Retina (tissue), 1 donor: ENCODE results near the gene BABAM2.
"Not testable (repeated sequence)": the region's sequence is repeated elsewhere in the genome, so short reads cannot be mapped to it uniquely, and the experiment has no call there.

Experiments used
- DNase-seq: peaks from one replicate; pipeline ENCODE4 v3.0.0-alpha.2; 2016

BABAM2 gene

DNA sequence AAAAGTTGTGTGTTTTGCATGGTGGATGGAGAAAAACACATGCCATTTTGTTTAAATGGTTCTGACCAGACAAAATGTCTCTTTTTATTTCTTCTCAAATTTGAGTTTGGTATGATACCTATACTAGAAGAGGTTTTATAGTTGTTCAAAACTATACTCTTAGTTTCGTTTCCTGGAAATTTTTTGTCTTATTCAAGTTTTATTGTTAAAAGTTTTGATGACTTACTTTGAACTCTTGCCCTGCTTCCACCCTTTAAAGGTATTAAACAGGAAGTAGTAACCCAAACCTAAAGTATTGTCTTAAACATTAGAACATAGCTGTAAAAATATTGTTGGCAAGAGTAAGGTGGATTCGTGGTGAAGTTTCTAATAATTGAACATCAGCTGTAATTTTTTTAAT lies 98.2 kb downstream of the BABAM2 start:
- no peak for DNase-seq

DNA sequence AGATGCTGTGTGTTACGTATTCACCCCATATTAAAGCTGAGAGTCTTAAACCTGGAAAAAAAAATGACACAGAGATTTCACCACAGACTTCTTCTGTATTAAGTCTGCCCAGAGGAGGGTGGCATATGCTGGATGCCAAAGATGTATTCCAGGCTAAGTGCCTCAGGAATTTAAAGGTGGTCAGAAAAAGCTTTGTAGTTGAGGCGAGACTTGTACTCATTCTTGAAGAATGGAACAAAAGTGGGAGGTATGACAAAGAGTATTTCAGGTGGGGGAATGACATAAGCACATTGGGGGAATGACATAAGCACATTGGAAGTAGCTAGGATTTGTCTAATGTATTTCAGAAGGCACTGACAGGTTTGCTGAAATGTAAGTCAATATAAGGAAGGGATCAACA lies 98.6 kb downstream of the BABAM2 start:
- DNase-seq: no peak

DNA sequence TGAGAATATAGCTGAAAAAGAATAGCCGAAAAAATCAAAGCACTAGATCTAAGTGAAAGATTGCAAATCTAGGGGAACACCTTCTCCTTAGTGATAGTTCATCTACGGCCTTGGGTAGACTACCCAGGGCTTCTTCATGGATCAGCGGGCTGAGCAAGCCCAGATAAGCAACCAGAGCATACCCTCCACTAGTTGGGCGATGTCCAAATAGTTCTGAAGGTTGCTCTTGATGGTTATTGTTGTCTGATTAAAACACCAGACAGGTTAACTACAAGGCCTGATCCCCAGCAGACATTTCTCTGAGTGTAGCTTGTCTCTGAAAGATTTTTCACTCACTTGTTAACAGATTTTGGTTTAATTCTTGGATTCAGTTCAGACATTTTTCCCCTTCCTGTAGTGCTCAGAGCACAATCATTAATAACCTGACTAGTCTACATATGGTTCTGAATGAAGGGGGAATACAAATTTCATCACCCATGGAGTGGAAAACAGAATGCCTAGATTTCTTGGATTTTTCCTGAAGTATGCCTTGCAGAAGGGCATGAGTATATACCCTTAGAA lies 99.6 kb downstream of the BABAM2 start:
- no peak for DNase-seq

GRCh38 chr2:27991146-27991545 lies 100.6 kb downstream of the BABAM2 start:
- DNase-seq: no peak

DNA sequence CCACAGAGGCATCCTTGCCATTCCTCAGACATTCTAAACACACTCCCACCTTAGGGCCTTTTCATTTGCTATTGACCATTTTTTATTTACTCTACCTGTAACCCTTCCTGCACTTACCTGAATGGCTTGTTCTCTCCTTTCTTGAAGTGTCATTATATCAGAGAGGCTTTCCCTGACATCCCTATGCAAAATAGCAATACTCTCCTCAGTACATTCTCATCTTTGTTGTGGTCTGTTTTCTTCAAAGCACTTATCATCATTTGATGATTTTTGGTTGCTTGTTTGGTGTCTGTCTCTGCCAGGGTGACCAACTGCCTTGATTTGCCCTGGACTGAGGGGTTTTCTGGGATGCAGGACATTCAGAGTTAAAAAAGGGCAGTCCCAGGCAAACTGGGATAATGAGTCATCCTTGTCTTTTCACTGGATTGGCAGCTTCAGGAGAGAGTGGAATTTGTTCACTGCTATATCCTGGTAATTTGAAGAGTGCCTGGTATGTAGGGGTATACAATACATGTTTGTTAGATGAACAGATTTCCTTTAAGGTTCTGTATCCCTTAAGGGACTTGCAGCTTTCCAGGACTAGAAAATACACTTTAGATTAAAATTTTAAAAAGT lies 102.4 kb downstream of the BABAM2 start:
- no peak for DNase-seq

DNA sequence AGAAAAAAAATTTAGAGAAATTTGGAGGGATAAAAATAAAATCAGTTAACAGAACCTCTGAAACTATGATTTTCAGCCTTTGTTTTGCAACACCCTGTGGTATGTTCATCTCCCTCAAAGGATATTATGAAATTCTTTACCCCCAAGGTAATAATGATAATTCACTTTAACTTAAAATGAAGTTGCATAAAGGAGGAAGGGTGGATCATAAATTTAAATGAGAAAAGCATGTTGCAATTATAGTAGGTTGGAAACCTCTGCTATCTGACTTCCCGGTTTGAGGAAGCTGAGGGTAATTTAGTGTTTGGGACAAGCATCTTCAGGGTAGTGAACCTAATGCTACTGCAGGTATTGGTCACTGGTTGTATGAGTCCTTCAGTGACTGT lies 102.9 kb downstream of the BABAM2 start:
- no peak for DNase-seq

GRCh38 chr2:27993950-27994728 lies 103.6 kb downstream of the BABAM2 start:
- DNase-seq: no peak

DNA sequence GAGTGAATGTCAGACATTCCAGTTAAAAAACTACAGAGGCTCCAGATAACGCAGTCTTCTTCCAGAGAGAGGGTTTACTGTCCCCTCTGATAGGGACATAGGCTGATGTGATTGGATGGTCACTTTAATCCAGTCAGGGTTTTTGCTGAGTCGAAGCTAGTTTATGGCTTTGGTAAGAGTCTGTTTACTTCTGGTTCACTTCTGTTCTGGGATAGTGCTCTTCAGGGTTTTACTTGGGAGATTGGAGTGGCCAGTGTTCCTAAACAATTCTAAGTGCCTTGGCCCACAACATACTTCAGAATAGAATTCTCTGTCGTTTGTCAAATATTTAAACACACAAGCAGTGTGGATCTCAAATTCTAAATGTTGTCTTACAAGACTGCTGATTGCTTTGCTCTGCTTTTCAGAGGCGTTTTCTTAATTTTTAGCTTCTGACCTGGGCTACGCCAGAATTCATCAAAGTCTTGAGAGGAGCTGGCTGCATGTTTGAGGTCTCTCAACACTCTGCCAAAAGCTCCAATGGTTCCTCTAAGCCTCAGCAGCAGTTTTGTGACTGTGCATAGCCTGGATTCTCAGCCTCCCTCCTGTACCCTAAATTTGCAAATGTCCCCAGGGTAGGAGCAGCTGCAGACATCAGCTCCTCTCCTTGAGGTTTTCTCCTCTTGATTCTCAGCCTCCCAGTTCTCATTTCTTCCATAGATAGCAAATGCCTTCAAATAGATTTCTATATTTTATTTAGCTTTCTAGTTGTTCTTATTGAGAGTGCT lies 105.8 kb downstream of the BABAM2 start:
- no peak for DNase-seq

DNA sequence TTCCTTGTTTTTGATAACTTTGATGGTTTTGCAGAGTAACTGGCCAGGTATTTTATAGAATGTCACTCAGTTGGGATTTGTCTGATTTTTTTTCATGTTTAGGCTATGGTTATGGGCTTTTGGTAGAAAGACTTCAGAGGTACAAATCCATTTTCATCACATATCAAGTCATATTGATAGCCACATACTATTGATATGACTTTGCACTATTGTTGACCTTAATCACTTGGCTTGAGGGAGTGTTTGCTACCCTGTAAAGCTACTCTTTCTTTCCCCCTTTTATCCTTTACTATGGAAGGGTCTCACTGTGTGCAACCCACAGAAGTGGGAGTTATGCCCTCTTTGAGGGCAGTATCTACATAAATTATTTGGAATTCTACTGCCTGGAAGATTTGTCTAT lies 109.8 kb downstream of the BABAM2 start:
- no peak for DNase-seq

DNA sequence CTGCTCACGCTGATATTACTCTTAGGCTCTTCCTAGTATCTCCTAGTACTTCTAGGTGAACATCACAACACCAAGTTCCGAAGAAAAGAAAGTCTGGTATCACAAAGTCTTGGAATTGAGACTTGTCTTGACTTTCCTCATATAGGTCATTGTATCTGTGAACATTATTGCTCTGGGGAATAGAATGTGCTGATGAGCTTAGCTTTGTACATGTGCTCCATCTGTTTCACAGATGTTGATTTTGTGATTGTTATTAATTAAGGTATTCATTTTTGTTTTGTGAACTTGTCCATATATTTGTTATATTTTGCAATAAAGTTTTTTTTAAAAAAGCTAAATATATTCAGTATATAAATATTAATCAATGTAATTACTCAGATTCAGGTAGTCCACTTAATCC lies 111.7 kb downstream of the BABAM2 start:
- DNase-seq: no peak

- DNase-seq: no peak
These were observed 113.6 kb downstream of the BABAM2 start for GRCh38 chr2:28004086-28004485.

DNA sequence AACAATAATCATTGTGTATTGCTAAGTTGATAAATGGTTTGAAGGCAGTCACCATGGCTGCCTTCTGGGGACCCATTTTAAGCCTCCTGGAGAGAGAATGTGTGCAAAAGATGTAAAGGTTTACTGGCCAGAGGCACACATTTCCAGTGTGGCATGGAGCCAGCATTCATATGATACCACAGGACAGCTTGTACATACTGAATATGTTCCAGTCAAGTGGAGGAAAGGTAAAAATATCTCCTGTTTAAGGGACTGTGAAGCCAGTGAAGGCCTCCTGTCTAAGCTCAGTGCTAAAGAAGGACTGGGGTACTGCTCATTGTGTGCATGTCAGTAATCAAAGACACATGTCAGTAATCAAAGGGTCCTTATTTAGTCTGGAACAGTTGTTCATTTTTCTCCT lies 119.2 kb downstream of the BABAM2 start:
- no peak for DNase-seq

GRCh38 chr2:28011322-28011737 lies 120.8 kb downstream of the BABAM2 start:
- no peak for DNase-seq

DNA sequence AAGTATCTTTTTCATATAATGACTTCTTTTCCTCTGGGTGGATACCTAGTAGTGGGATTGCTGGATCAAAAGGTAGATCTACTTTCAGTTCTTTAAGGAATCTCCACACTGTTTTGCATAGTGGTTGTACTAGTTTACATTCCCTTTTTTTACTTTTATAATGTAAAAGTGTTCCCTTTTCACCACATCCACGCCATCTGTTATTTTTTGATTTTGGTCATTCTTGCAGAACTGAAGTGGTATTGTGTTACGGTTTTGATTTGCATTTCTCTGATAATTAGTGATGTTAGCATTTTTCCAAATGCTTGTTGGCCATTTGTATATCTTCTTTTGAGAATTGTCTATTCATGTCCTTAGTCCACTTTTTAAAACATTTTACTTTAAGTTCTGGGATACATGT lies 127.9 kb downstream of the BABAM2 start:
- not testable (repeated sequence) for DNase-seq

- DNase-seq: not testable (repeated sequence)
These were observed 129.0 kb downstream of the BABAM2 start for GRCh38 chr2:28019521-28019920.

GRCh38 chr2:28021898-28022297 lies 131.4 kb downstream of the BABAM2 start:
- no peak for DNase-seq

- no peak for DNase-seq
These were observed 134.6 kb downstream of the BABAM2 start for GRCh38 chr2:28025123-28025522.

DNA sequence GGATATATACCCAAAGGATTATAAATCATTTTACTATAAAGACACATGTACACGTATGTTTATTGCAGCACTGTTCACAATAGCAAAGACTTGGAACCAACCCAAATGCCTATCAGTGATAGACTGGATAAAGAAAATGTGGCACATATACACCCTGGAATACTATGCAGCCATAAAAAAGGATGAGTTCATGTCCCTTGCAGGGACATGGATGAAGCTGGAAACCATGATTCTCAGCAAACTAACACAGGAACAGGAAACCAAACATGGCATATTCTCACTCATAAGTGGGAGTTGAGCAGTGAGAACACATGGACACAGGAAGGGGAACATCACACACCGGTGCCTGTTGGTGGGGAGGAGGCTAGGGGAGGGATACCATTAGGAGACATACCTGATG lies 135.7 kb downstream of the BABAM2 start:
- not testable (repeated sequence) for DNase-seq

- no peak for DNase-seq
These were observed 137.5 kb downstream of the BABAM2 start for GRCh38 chr2:28028025-28028424.

DNA sequence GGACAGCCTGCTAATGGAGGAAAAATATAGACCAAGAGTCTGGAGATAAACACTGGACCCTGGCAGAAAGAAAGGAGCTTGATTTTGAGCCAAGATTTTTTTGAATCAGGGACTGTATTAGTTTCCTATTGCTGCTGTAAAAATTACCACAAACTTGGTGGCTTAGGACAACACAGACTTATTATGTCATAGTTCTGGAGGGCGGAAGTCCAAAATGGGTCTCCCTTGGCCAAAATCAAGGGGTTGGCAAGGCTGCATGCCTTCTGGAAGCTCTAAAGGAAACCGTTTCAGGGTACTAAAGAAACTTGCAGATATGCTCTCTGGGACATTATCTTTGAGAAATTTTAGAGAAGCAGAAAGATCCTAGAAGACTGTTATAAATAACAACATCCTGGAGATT lies 140.1 kb downstream of the BABAM2 start:
- no peak for DNase-seq

DNA sequence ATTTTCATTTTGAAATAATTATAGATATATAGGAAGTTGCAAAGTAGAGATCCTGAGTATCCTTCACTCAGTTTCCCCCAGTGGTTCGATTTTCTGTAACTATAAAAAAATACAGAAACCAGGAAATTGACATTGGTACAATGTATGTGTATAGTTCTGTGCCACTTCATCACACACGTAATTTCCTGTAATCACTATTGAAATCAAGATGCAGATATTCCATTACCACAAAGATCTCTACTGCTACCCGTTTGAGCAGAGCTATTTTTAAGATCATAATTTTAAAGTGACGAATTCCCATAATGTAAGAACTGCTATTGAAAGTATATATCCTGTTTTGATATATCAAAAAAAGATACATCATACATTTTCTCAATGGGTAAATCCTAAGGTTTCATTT lies 142.3 kb downstream of the BABAM2 start:
- DNase-seq: no peak

DNA sequence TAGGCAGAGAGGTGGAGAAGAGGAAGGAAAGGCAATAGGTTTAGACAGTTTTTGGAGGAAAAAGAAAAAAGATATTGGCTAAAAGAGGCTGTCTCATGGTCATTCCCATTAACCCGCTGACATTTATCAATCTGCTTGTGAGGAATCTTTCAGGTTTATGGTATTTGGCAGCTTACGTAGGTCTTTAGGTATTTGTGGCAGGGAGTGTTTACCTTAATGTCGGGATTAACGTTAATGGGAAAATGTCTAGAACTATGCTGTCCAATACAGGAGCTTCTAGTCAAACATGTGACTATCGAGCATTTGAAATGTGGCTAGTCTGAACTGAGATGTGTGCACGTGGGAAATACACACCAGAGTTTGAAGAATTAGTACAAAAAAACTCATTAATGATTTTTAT lies 144.2 kb downstream of the BABAM2 start:
- DNase-seq: no peak

DNA sequence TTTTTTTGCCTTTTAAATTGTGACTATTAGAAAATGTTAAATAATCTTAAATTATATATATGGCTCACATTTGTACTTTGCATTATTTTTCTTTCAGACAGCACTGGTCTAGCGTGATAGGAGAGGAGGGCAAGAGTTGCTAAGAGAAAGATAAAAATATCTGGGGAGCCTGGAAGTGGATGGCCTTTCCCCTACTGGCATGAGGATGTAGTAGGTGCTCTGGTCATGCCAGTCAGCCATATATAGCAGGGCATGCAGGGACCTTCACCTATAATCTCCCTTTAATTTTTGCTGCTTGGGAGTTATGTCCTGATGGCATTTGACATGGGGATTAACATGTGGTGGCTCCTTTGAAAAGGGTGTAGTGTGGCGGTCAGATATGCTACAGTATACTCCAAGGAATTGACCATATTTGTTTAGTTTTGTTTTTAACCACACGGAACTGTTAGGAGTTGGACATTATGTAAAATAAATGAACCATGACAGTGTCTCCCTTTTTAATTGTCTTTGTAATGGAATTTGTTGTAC lies 144.7 kb downstream of the BABAM2 start:
- no peak for DNase-seq
